Measurements from ENCODE around the gene CCDC122.

The CCDC122 gene

DNA sequence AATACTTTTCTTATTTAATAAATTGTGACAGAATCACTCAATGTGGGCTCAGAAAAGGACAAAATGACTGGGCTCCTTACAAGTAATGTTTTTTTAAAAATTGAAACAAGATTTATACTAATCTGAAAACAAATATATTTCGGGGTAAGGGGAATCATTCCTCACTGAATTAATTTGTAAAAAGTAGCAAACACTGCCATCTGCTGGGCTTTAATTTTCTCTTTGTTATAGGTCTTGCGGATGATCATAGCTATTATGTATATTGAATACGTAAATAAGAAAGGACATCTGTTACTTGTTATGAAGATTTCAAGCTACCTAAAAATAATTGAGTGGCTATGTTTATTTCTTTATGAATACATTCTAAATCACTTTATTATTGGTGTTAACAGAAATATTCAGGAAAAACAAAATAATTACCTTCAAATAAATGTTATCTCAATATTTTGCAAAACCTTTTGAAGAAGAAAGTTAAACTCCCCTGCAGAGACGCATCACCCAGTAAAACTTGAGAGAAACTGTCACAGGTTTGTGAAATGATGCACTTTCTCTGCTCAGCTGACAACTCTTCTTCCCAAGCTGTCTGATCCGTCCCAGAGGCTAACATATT lies 75.0 kb downstream of the CCDC122 start:
- peak in 2 of 56 donors; percentile 55 to 90 for DNase-seq

DNA sequence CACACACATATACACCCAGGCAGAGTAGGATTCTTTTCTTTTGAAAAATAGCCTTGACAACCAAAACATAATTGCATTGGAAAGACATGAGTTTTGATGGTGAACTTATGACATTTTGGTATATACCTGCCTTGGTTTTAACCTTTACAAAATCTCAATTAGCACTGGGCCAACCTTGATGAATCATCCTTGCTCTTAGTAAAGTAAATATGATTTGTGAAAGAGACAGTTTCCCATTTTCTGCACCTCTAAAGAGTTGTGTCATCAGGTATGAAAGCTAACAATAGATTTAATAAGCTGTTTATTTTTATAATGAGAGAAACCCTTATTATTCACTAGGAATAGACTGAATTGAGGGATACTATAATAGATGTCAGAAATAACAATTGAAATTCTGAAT lies 77.0 kb downstream of the CCDC122 start:
- DNase-seq: no peak

DNA sequence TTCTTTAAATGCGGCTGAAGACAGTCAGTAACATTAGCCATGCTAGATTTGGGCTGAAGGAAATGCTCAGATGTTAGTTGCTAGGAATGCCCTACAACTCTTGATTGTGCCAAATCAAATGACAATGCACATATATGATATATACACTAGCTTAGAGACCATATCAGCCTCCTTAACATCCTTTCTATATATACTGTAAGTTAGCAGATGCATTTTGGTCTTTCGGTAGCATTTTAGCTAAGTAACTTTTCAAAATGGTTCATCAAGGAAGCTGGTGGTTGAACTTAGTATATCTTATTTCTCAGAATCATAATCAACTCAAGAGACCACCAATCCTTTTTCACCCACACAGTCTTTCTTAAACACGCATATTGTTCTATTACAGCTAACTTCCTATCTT lies 78.7 kb downstream of the CCDC122 start:
- no peak for DNase-seq

DNA sequence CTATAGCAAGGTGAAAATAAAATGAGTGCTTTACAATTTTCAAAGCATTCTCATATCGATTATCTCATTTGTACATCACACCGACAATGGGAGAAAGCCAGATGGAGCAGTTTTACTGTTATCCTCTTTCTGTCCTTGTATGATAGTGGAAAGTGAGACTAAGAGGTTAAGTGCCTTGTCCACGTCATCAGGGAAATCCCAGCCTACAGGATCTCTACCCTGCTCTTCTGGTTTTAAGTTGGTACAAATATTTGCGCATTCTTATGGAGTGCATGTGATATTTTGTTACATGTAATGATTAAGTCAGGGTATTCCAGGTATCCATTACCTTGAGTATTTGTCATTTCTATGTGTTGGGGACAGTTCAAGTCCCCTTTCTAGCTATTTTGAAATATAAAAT lies 80.3 kb downstream of the CCDC122 start:
- DNase-seq: no peak

DNA sequence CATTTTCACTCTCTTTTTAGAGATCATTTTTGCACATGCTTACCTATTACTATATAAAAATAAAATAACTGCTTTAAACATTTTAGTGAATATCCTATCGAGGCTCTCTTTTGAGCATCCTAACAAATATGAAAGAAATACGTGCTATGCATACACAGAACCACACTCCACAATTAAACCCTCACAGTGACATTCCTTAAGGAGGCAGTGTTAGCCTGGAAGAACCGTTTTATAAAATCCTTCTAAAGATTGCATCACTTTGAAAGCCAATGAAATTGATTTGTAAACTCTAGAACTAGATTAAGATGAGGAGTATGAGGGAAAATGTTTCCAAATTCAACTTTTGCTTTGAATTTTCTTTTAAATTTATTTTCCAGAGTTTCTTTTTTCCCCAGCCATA lies 81.7 kb downstream of the CCDC122 start:
- no peak for DNase-seq

DNA sequence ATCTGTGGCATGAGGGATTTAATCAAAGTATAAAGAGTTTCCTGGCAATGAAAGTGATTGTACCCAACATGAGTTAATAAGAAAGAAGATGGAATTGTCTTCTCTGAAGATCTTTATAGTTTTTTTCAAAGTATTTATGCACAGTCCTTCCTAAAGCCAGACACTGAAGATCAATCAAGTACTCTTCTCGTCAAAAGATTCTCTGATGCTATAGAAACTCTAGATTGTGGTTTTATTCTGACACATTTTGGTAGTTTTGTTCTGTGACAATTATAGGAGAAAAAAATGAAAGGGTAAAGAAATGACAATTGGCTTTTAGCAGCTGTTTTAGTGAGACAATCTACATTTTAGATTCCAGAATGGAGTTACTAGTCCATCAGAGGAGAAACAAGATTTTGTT lies 82.4 kb downstream of the CCDC122 start:
- DNase-seq: no peak

DNA sequence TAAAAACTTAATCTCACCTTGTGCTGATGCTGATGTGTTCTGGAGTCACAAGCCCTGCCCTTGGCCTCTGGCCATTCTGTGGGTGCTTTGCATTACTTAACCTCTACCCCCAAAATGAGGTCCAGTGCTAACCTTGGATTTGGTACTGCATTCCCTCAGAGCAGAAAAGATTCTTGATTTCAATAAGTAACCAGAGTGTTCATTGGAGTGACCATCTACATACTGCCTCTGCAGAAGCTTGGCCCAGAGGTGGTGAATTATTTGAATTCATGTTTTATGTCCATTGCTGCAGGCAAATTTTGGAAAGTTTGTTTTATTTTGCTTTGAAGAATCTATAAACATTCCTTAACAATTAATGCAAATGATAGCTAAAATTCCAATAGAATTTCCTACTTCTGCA lies 85.1 kb downstream of the CCDC122 start:
- DNase-seq: no peak

DNA sequence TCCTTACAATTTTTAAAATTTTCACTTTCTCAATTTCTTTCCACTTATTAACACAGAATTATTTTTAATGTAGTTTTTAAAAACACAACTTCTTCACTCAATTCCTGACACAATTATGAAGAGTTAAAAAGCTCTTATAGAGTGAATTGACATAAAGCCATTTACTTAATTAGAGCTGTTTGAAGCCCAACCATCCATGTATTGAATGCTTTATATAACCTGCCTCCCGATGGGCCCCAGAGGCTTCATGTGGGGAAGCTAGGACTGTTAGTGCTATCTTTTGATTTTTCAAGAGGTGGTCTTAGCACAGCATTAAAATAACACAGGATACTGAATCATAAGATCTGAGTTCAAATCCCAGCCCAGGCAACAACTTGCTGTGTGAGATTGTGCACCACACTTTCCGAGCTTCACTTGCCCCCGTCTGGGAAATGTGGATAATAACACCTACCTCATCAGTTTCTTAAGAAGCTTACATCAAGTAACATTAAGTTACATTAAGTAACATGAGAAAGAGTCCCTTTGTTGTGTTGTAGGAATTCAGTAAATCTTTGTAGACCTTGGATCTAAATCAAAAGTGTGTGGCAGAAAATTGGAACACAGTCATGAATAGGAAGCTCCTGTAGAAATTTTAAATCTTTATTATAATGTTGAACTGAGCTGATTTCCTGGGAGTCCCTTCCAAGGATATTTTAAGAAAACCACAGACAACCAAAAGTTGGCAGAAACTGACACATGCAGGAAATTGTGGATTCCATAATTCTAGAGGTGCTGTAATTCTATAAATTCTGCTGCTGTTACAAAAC lies 87.3 kb downstream of the CCDC122 start:
- DNase-seq: no peak

DNA sequence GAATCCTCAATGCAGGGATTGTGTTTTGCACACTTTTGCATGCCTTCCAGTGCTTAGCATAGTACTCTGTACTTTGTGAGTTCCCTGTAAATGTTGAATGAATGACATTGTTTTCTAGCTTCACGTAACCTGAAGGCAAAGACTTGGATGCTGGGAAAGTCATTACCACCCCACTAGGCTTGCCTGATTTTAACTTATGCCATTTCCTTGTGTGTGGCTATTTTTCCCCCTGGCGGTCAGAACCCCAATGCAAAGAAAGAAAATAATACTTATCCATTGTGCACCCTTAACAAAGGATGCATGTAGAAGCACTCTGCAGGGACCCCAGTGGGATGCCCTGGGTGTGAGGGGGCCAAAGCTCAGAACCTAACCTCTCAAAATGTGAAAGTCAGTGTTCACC lies 91.5 kb downstream of the CCDC122 start:
- DNase-seq: peak in 16 of 56 donors; percentile 10 to 58 (median 18)

DNA sequence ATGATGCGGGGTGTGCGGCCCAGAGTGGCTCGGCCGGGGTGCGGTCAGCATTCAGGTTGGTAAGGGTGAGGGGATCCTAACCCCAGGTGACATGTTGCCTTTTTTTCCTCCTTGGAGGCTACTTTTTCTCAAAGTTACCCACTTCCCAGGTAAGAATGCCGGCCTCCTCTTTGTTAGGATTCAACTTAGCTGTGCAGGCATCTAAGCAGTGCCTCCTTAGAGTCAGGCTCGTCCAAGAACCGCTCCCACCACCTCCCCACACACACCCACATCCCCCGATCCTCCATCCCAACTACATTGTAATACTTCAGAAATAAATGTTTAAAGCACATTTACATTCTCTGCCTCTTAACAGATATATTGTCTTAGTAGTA lies 92.0 kb downstream of the CCDC122 start:
- DNase-seq: peak in 1 of 56 donors; percentile 51

DNA sequence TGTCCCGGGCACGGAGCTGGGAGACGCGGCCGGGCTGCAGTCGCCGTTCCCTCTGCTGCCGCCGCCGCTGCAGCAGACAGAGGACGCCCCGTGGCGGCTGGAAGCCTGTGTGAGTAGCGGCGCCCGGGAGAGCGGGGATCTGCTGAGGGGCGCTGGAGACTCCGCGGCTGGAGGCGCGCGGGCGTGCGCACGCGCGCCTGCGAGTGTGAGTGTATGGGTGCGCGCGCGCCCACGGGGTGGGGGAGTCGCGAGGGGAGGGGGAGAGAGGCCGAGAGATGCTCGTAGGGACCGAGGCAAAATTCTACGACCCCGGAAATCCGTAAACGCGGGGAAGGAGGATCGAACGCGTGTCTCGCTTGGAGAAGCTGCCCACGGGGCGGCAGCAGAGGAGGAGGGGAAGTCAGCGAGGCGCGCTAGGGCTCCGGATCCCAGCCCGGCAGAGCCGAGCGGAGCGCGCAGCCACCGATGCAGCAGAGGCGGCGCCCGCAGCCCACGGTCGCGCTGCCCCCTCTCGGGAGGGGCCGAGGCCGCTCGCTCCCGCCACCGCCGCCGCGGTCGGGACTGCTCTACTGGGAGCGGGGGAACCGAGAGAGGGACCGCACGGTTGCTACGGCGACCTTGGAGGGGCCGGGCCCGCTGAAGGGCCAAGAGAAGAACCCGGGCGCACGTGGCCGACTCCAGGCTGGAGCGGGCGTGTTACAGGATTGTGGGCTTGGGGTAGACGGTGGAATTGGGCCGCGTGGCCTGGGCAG lies 92.6 kb downstream of the CCDC122 start, which contains the start of gene ENOX1:
Gene ENOX1, minus strand, starts transcription at position 207 of the 752 bp plus-strand sequence.
- peak in 55 of 56 donors; percentile 40 to 92 (median 82) for DNase-seq

DNA sequence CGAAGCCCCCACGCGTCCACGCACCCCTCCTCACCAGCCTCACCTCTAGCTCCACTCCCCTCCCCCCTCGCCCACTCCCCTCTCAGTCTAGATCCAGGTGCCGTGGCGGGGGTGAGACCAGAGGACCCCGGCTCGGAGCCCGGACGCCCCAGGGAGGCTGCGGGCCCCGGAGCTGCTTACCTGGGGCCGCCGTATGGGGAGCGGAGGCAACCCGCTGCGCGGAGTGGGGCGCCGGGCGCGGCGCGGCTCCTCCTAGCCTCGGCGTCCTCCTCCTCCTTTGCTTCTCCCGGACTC lies 93.1 kb downstream of the CCDC122 start:
- no peak for DNase-seq
